Activated naive CD4-positive, alpha-beta T cell treated with anti-CD3 and anti-CD28 coated beads, Interleukin-2, amount 50 U/mL, for 72 hours (primary cell): ENCODE data around the gene KRTCAP2. TPM values are rescaled to one million over a fixed set of nuclear protein-coding genes. Genes with fewer than 3 reads are reported as not detected.
"Not testable (repeated sequence)": the region's sequence is repeated elsewhere in the genome, so short reads cannot be mapped to it uniquely, and the experiment has no call there.

Source experiments
- ATAC-seq, 2 donors: fragments of 150-1000 bp; cut with Tn5 transposase; 2 replicates each; pipeline ENCODE4 v1.10.0; 2021; ENCODE audit warnings: mild to moderate bottlenecking in 2 of 2, moderate library complexity in 2 of 2
- DNase-seq, 2 donors: peaks; one replicate each; pipeline ENCODE4 v3.0.0; 2021 to 2022; ENCODE audit warnings: low spot score in 2 of 2
- H3K27ac Mint-ChIP-seq, 2 donors: one replicate each; pipeline ENCODE4 v1.8.0; 2022; ENCODE audit warnings: mild to moderate bottlenecking in 2 of 2, mixed read lengths in 2 of 2
- H3K36me3 Mint-ChIP-seq, 2 donors: one replicate each; pipeline ENCODE4 v1.8.0; 2022; ENCODE audit warnings: mixed read lengths in 2 of 2
- H3K9me3 Mint-ChIP-seq, 2 donors: one replicate each; pipeline ENCODE4 v1.8.0; 2022; ENCODE audit warnings: mixed read lengths in 2 of 2
- total RNA-seq, 2 donors: library from RNA; stranded (reverse); gene quantifications; one replicate each; pipeline ENCODE4 v1.2.3, GENCODE V29; 2022

KRTCAP2 gene
- total RNA-seq, 2 donors from 2014 or later = 106 to 162 TPM

DNA sequence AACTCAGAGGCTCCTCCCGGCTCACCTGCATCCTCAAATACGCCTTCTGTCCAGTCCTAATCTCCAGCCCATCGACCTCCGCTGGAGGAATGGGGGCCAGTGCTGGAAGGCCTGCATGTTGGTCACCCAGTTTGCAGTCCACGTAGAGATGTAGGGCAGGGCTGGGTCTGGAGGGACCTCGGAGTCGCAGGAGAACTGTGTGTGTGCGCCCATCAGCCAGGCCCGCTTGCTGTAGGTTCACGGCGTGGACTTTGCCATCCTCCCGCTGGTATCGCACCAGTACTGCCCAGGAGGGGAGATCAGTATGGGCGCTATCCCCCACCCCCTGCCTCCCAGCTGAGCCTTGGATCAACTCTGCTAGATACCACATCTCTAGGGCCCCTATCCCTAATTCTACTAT lies 31.9 kb upstream of the KRTCAP2 start:
- ATAC-seq = no peak
- DNase-seq = no peak
- no peaks in the 10 kb centered on the region for H3K9me3 Mint-ChIP-seq
- H3K27ac Mint-ChIP-seq = no peak overlapping the region
- H3K36me3 Mint-ChIP-seq = no peaks in the 10 kb centered on the region

DNA sequence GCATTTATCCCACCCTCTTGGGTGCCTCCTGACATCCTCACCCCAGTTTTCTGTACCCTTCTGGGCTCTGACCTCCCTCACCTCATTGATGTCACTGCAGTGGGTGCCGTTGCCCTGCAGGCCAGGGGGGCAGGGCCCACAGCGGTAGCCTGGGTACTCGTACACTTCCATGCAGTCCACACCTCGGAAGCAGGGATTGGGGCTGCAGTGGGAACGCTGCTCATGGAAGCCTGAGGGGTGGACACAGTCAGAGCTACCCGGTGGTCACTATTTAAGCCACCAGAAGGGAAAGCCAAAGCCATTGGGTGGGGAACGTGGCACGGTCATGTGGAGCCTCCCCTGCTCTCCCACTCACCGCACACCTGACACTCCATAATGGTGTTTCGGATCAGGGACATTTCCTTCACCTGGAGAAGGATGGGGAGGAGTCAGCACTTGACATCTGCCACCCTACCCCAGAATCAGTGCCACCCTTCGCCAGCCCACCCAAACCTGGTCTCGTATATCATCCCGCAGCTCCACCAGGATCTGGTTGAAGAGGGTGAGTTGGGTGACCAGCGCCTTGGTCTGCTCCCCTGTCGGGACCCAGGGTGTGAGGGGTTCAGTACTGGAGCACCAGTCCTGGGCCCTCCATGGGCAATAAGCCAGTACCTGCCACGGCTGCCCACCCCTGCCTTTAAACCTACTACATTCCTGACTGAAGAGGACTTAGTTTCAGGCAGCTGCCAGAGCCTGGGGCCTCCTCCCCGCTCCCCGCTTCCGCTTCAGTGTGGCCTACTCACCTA lies 29.8 kb upstream of the KRTCAP2 start:
- no peak for DNase-seq
- no peak overlapping the region for H3K27ac Mint-ChIP-seq
- ATAC-seq = no peak
- H3K9me3 Mint-ChIP-seq = no peaks in the 10 kb centered on the region
- no peaks in the 10 kb centered on the region for H3K36me3 Mint-ChIP-seq

DNA sequence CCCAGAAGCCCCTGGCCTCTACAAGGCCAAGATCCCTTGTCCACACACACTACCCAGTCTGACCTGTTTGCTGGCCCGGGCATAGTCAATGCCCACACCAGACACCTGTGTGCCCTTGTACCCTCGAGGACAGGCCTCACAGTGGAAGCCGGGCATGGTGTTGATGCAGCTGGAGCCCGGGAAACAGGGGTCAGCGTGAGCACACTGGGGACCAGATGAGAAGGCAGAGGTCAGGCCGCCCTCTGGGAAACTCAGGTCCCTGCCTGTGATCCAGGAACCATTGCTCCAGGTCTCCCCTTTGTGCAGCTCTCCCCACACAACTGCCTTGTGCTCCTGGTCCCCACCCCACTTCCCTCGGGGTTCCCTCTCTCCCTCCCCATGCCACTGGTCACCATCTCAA lies 29.1 kb upstream of the KRTCAP2 start:
- Mint-ChIP-seq H3K36me3 (no peaks in the 10 kb centered on the region), H3K9me3 (no peaks in the 10 kb centered on the region), H3K27ac (no peak overlapping the region)
- DNase-seq = no peak
- ATAC-seq = no peak

DNA sequence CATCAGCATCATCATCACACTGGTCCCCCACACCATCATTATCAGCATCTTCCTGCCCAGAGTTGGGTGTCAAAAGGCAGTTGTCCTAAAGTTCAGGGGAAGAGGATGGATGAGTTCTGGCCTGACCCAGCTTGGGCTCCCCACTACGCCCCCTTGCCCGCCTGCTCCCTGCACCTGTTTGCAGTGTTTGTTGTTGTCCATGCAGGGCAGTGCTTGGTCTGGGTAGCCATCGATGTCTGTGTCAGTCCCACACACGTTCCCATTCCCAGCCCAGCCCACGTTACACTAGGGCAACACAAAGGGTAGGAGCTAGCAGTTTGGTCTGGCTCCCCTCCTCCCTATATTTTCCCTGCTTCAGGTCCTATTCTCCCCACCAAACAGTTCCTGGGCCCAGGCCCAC lies 27.8 kb upstream of the KRTCAP2 start:
- Mint-ChIP-seq H3K9me3 (no peaks in the 10 kb centered on the region), H3K27ac (peak overlapping the region in 1 of 2 donors; percentile 49), H3K36me3 (no peaks in the 10 kb centered on the region)
- no peak for DNase-seq
- ATAC-seq = no peak

GRCh38 chr1:155199792-155200191 lies 26.7 kb upstream of the KRTCAP2 start:
- Mint-ChIP-seq H3K9me3 (no peaks in the 10 kb centered on the region), H3K36me3 (no peaks in the 10 kb centered on the region), H3K27ac (peak overlapping the region in 1 of 2 donors; percentile 15)
- ATAC-seq (no peak), DNase-seq (no peak)

- no peak for ATAC-seq
- Mint-ChIP-seq H3K27ac (peak overlapping the region in 1 of 2 donors; percentile 36), H3K36me3 (no peaks in the 10 kb centered on the region), H3K9me3 (no peaks in the 10 kb centered on the region)
- DNase-seq = no peak
These were observed 25.4 kb upstream of the KRTCAP2 start for GRCh38 chr1:155198547-155198906.

- no peak for DNase-seq
These were observed 24.9 kb upstream of the KRTCAP2 start for GRCh38 chr1:155197901-155198546.

DNA sequence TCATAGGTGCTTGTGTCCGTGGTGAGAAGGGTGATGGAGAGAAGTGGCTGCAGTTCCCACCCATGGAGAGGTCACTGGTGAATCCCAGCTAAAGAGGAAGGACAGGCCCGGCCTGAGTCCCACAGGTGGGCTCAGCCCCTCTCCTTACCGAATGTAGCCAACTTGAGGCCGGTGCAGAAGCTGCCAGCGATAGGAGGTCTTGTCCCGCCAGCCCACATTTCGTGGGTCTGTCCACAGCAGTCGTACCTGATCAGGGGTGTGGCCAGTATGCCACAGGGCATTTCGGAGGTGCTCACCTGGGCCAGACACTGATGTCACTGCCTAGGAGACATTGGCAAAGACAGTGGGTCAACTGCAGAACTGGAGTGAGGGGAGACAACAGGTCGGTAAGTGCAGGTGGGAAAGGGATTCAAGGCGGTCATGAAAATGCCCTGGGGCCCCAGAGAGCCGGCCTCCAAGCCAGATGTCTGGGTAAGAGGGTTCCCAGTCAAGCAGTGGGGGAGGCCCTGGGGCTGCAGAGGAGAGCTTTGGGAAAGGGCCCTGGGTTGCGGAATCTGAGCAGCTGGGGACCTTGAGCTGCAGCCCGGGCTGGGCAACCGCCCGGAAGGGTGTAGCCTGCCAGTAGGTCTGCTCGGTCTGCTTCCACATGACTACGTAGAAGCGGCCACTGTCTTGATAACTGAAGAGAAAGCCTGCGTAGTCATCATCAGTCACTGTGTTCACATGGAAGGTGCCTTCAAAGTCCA lies 24.0 kb upstream of the KRTCAP2 start:
- Mint-ChIP-seq H3K36me3 (no peaks in the 10 kb centered on the region), H3K27ac (no peak overlapping the region), H3K9me3 (no peaks in the 10 kb centered on the region)
- DNase-seq (no peak), ATAC-seq (no peak)

More at GRCh38 chr1:155197901-155198546, 24.9 kb upstream of the KRTCAP2 start:
- Mint-ChIP-seq H3K9me3 (no peaks in the 10 kb centered on the region), H3K27ac (peak overlapping the region in 1 of 2 donors; percentile 36), H3K36me3 (no peaks in the 10 kb centered on the region)
- ATAC-seq = no peak

DNA sequence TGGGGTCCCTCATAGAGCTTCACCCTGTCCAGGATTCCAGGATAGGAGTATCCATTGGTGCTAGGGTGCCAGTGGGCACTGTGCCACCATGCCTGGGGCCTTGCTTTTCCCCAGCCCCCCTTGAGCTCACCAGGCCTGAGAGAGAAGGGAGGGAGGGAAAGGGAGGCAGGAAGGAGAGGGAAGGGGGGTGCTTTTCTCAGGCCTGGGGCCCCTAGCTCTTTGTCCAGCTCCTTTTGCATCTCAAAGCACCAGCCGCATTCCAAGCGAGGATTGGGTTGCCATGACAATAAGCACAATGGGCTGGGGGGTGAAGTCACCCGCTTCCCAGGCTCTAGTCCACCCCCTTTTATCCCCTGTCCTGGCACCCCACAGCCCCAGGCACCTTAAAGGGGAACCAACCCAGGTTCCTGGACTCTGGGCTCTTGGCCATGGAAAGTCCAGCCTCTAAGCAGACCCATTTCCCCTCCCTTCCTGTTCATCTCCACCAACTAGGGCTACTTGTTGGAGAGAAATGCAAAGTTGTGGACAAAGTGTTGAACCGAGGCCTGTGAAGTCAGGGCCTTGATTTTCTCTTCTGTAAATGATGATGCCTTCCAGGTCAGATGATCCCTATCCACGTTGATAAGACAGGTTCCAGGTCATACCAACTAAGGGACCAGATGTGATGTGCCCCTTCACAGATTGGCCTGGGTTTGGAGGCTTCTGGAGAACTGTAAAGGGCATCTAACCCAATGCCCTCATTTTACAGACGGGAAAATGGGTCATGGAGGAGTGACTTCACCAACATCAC lies 23.2 kb upstream of the KRTCAP2 start:
- H3K36me3 Mint-ChIP-seq = no peaks in the 10 kb centered on the region
- H3K9me3 Mint-ChIP-seq = no peaks in the 10 kb centered on the region
- no peak for DNase-seq
- no peak for ATAC-seq
- no peak overlapping the region for H3K27ac Mint-ChIP-seq

GRCh38 chr1:155195201-155196102 lies 22.3 kb upstream of the KRTCAP2 start:
- Mint-ChIP-seq H3K9me3 (no peaks in the 10 kb centered on the region), H3K27ac (peak overlapping the region; percentile 47 to 96), H3K36me3 (no peaks in the 10 kb centered on the region)
- DNase-seq (no peak), ATAC-seq (peak in 1 of 2 donors; percentile 0)

GRCh38 chr1:155193991-155194240 lies 20.8 kb upstream of the KRTCAP2 start:
- H3K9me3 Mint-ChIP-seq, H3K36me3 Mint-ChIP-seq, DNase-seq, ATAC-seq: not testable (repeated sequence)
- peak overlapping the region; percentile 96 to 98 for H3K27ac Mint-ChIP-seq

DNA sequence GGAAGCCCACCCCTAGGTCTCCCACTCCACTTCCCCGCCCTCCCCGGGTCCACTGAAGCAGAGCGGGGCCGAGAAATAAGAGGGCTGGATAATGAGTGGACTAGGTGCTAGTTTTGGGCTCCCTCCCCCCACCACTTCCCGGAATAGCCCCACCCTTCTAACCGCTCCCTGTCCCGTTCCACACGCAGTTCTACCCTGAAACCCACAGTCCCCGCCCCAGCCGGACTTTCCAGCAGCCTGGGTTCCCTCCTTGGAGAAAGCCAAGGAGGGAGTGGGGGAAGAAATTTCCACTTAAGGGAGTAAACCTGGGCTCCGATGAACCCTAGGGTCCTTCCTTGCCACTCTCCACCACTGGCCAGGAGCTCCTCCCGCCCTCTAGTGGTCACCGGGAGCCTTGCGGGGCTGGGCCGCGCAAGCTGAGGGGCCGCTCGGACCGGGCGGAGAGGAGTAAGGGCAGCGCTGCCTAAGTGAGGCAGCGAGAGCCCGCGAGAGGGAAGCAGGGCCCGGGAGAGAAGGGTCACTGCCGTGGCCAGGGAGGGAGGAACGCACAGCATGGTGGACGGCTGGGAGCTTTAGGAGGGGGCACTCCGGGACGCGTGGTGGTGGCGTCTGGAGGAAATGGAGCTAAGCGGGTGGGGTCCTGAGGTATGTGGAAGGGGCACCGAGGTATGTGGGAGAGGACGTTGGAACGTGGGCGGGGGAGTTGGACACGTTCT lies 20.3 kb upstream of the KRTCAP2 start:
- no peaks in the 10 kb centered on the region for H3K36me3 Mint-ChIP-seq
- no peaks in the 10 kb centered on the region for H3K9me3 Mint-ChIP-seq
- ATAC-seq (peak; percentile 63 to 74), DNase-seq (peak; percentile 90 to 91)
- H3K27ac Mint-ChIP-seq = peak overlapping the region; percentile 96 to 98

DNA sequence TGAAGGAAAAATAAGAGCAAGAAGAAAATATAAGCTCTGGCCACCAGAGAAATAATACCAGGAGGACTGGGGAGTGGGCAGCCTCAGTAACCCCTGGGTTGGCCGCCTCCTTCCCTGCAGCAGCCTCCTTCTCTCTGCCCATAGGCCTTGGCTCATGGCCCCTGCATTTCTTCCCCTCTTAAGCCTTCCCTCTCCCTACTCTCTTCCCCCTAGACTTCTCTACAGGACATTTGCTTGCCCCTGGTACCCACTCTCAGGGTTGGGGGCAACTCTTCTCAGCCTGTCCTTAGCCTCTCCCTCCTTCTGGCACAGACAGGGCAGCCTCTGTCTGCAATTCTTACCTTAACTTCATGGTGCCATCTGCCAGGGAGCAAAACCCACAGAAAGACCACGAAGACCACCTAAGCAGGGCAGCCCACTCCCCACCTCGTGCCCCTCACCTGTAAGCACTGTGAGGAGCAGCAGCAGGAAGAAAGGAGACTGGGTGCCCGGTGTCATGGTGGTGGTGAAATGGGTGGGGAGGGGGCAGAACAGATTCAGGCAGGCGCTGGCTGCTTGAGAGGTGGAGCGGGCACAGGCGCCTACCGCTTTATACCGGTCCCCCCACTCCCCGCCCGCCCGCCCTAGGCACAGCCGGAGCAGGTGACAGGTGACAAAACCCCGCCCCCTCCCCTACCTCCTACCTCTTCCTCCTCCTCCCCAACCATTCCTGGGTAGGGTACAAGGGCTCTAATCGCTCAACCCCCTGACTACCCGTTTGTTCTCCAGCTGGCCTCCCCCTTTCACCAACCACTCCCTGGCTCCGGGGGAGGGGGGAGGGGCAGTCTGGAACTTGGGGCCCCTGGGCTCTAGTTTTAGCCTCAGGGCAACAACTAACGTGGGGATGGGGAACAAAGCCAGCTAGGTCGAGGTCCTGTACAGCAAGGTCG lies 19.5 kb upstream of the KRTCAP2 start:
- no peak for DNase-seq

GRCh38 chr1:155191904-155192303 lies 18.8 kb upstream of the KRTCAP2 start:
- Mint-ChIP-seq H3K27ac (peak overlapping the region; percentile 88 to 96), H3K36me3 (no peaks in the 10 kb centered on the region), H3K9me3 (no peaks in the 10 kb centered on the region)
- no peak for DNase-seq
- no peak for ATAC-seq

More for the DNA sequence above, 19.5 kb upstream of the KRTCAP2 start:
- H3K9me3 Mint-ChIP-seq = no peaks in the 10 kb centered on the region
- peak; percentile 2 to 5 for ATAC-seq
- H3K27ac Mint-ChIP-seq = peak overlapping the region; percentile 96 to 98
- H3K36me3 Mint-ChIP-seq = no peaks in the 10 kb centered on the region
